HepG2 (cell line): ENCODE data around the gene DNAJB6. TPM values are rescaled to one million over a fixed set of nuclear protein-coding genes. Genes with fewer than 3 reads are reported as not detected.

Experiments
- ATAC-seq: fragments of 200-7000 bp; cut with Tn5 transposase; 3 replicates; pipeline ENCODE4 v1.9.1; 2020; ENCODE audit warnings: mild to moderate bottlenecking, moderate library complexity
- BruUV-seq: library from RNA; stranded (reverse); fragments of 400-500 nt; replicated peaks from 2 replicates; lab custom pipeline; 2021; lab: Mats Ljungman, UMichigan
- CTCF ChIA-PET: fragments of 300-600 bp; formaldehyde crosslinking; extraction: SDS; loops from one replicate; lab custom pipeline; 2021; ENCODE audit warnings: low total read pairs, inconsistent platforms, low intra/inter-chr PET ratio; lab: Yijun Ruan, JAX
- POLR2A ChIA-PET: fragments of 350-600 bp; sonication (Branson Sonifier 250); formaldehyde crosslinking; loops from one replicate; lab custom pipeline; 2020; ENCODE audit warnings: antibody characterized with exemption, inconsistent platforms; lab: Yijun Ruan, JAX
- DNase-seq: peaks from one replicate; pipeline ENCODE4 v3.0.0-alpha.2; 2015; ENCODE audit warnings: low spot score
- FAIRE-seq: peaks from 3 replicates; lab custom pipeline; 2011; peaks lifted over from hg19 to GRCh38; lab: Jason Lieb, UNC
- H2AFZ ChIP-seq: one replicate; pipeline ENCODE4 v1.6.1; 2011; ENCODE audit warnings: low read length, inconsistent platforms
- H3K27ac ChIP-seq: fragments of 300-600 bp; 3 replicates; pipeline ENCODE4 v1.8.0; 2011; ENCODE audit warnings: mixed run types, mild to moderate bottlenecking, mixed read lengths, low read length, inconsistent platforms; ENCODE audit not compliant: insufficient read depth; ENCODE audit errors: extremely low read length
- H3K27me3 ChIP-seq, 2 experiments: fragments of 200-600 bp in 1 of 2; 2 replicates in 1 of 2; 3 replicates in 1 of 2; pipeline versions ENCODE4 v1.6.0 to v1.8.0; 2011; ENCODE audit warnings: low read length in 2 of 2, mild to moderate bottlenecking in 2 of 2, moderate library complexity in 2 of 2, inconsistent platforms in 1 of 2; ENCODE audit not compliant: insufficient read depth in 2 of 2, control insufficient read depth in 1 of 2
- H3K36me3 ChIP-seq, 2 experiments: fragments of 200-600 bp in 1 of 2; replicated peaks in 1 of 2; 2 replicates in 1 of 2; 3 replicates in 1 of 2; pipeline versions ENCODE4 v1.5.1 to v1.8.0; 2011; ENCODE audit warnings: low read length in 2 of 2, inconsistent platforms in 1 of 2; ENCODE audit not compliant: insufficient read depth in 2 of 2, control insufficient read depth in 1 of 2
- H3K4me1 ChIP-seq: 2 replicates; pipeline ENCODE4 v1.5.1; 2012; ENCODE audit warnings: low read length, inconsistent platforms; ENCODE audit not compliant: insufficient read depth
- H3K4me2 ChIP-seq: 2 replicates; pipeline ENCODE4 v1.6.0; 2011; ENCODE audit warnings: low read depth, low read length, inconsistent platforms
- H3K4me3 ChIP-seq, 3 experiments: fragments of 200-600 bp in 1 of 3; sonication (generic), shearing (Covaris generic) in 1 of 3; replicated peaks in 1 of 3; 2 replicates each; pipeline ENCODE4 v1.5.1; 2011 to 2016; ENCODE audit warnings: low read length in 3 of 3, inconsistent platforms in 2 of 3, low read depth in 2 of 3, mild to moderate bottlenecking in 2 of 3, control low read depth in 1 of 3, mixed read lengths in 1 of 3; ENCODE audit not compliant: insufficient read depth in 1 of 3
- H3K79me2 ChIP-seq: one replicate; pipeline ENCODE4 v1.6.1; 2011; ENCODE audit warnings: low read length, inconsistent platforms; ENCODE audit not compliant: insufficient read depth
- H3K9ac ChIP-seq: 2 replicates; pipeline ENCODE4 v1.6.0; 2011; ENCODE audit warnings: mild to moderate bottlenecking, low read depth, low read length, inconsistent platforms; ENCODE audit not compliant: insufficient read depth
- H3K9me3 ChIP-seq: 2 replicates; pipeline ENCODE4 v1.5.1; 2012; ENCODE audit warnings: mild to moderate bottlenecking, low read length
- H4K20me1 ChIP-seq: 2 replicates; pipeline ENCODE4 v1.6.0; 2011; ENCODE audit warnings: inconsistent platforms, mild to moderate bottlenecking, low read length, moderate library complexity; ENCODE audit not compliant: insufficient read depth
- CBFB ChIP-seq: sonication (generic); formaldehyde crosslinking; IDR thresholded peaks from 2 replicates; pipeline ENCODE4 v1.4.0; 2020; ENCODE audit warnings: missing genetic modification reagents
- JUND ChIP-seq: sonication (generic); formaldehyde crosslinking; IDR thresholded peaks from 2 replicates; pipeline ENCODE4 v1.8.0; 2022; ENCODE audit warnings: mild to moderate bottlenecking, missing genetic modification reagents
- MZF1 ChIP-seq: sonication (generic); formaldehyde crosslinking; IDR thresholded peaks from 2 replicates; pipeline ENCODE4 v1.8.1; 2023; ENCODE audit warnings: mild to moderate bottlenecking, missing genetic modification reagents, borderline replicate concordance
- RFX5 ChIP-seq: IDR thresholded peaks from 2 replicates; pipeline ENCODE4 v1.6.1; 2011; ENCODE audit warnings: low read depth, low read length, improper control_type of control experiment
- ZBTB37 ChIP-seq: sonication (generic); formaldehyde crosslinking; IDR thresholded peaks from 2 replicates; pipeline ENCODE4 v1.4.0; 2020; ENCODE audit warnings: mild to moderate bottlenecking, missing genetic modification reagents
- ZNF382 ChIP-seq: sonication (generic); formaldehyde crosslinking; IDR thresholded peaks from 2 replicates; pipeline ENCODE4 v1.5.0; 2020; ENCODE audit warnings: missing genetic modification reagents, mild to moderate bottlenecking, borderline replicate concordance
- ZNF496 ChIP-seq: sonication (generic); formaldehyde crosslinking; IDR thresholded peaks from 2 replicates; pipeline ENCODE4 v1.8.1; 2023; ENCODE audit warnings: mild to moderate bottlenecking, moderate library complexity, missing genetic modification reagents; ENCODE audit not compliant: insufficient replicate concordance
- ZNF646 ChIP-seq: sonication (generic); formaldehyde crosslinking; IDR thresholded peaks from 2 replicates; pipeline ENCODE4 v1.9.0; 2021; ENCODE audit warnings: mild to moderate bottlenecking, missing genetic modification reagents
- WGBS: methylation state at CpG from one replicate; pipeline ENCODE4 v1.1.6; 2017; ENCODE audit warnings: low lambda C conversion rate; 5-methylcytosine and 5-hydroxymethylcytosine counted together
- in situ Hi-C: cut with HindIII; loops from 2 replicates; pipeline ENCODE4 v1.10.0; 2017; ENCODE audit warnings: low pct_unique_long_range_greater_than_20kb; ENCODE audit not compliant: extremely low pct_ligation_motif_present
- intact Hi-C: fragments of 100-400 bp; cut with micrococcal nuclease; formaldehyde crosslinking; loops from one replicate; pipeline ENCODE4 v1.10.0; 2022; ENCODE audit not compliant: unreplicated experiment
- polyA plus RNA-seq, 8 experiments: library from polyadenylated mRNA; depleted of rRNA in 3 of 8; stranded (reverse) in 7 of 8; unstranded in 1 of 8; fragments of >200 nt; fragmentation: Illumina TruSeq in 4 of 8; extraction: Trizol in 4 of 8; gene quantifications; 2 replicates each; pipeline versions ENCODE4 v1.2.1 to v1.2.3, GENCODE V29; 2011 to 2016; ENCODE audit warnings: low read depth in 4 of 8, missing spikeins in 1 of 8, mixed read lengths in 1 of 8; ENCODE audit not compliant: insufficient read depth in 1 of 8
- total RNA-seq, 5 experiments: library from RNA; depleted of rRNA; stranded (reverse); fragments of >200 nt; fragmentation: Illumina TruSeq; extraction: Trizol; gene quantifications; 2 replicates each; pipeline ENCODE4 v1.2.3, GENCODE V29; 2016; ENCODE audit warnings: low read depth in 1 of 5

DNAJB6 gene
- total and polyA plus RNA-seq, 2 of the 13 experiments (the other 11 are each of a cell fraction or from before 2014, with no cell fraction given) = 29.9 to 53.9 TPM

- in situ Hi-C loops = no loop called here
- Histone ChIP-seq H3K4me3 (no peak overlapping the region), H3K9me3 (no peaks in the 10 kb centered on the region), H2AFZ (no peak overlapping the region), H3K27ac (no peak overlapping the region), H3K9ac (no peak overlapping the region), H3K4me1 (no peaks in the 10 kb centered on the region), H3K36me3 (peaks cover 3 to 25% of the 10 kb centered on the region in 2 experiments; a peak in 3 of 5 replicates), H3K4me2 (no peak overlapping the region), H3K79me2 (peaks cover 2% of the 10 kb centered on the region), H4K20me1 (no peaks in the 10 kb centered on the region; the same call in 1 of the 2 replicates)
- ChIA-PET POLR2A (no interaction called here), CTCF (no interaction called here)
- ATAC-seq = no peak
- intact Hi-C loops = no loop called here
- DNase-seq = no peak
- no peak for FAIRE-seq
- no TSS peak for BruUV-seq
- TF ChIP-seq ZNF496 (no peak), ZNF382 (no peak), JUND (CRISPR knock-in tag) (no peak), RFX5 (no peak), ZBTB37 (CRISPR knock-in tag) (no peak), MZF1 (CRISPR knock-in tag) (no peak), CBFB (CRISPR knock-in tag) (no peak), ZNF646 (CRISPR knock-in tag) (no peak)
- TF ChIP-seq, all 625 proteins: peak for 0
- H3K27me3 ChIP-seq = no peaks in the 10 kb centered on the region
- WGBS = 87% methylated on average over 21 of the region's 21 CpGs
These were observed 66.2 kb downstream of the DNAJB6 start for GRCh38 chr7:157402911-157403534.
